Fibroblast of skin of left biceps (primary cell): ENCODE data around the gene ITGAL.
A peak's percentile ranks its signal among the peaks of the same experiment; 100 is the strongest.
"Not testable (repeated sequence)": the region's sequence is repeated elsewhere in the genome, so short reads cannot be mapped to it uniquely, and the experiment has no call there.

Source experiments
- DNase-seq, 2 experiments: peaks; one replicate each; pipeline ENCODE4 v3.0.0-alpha.2; 2013; ENCODE audit warnings: low read depth in 2 of 2

The ITGAL gene

DNA sequence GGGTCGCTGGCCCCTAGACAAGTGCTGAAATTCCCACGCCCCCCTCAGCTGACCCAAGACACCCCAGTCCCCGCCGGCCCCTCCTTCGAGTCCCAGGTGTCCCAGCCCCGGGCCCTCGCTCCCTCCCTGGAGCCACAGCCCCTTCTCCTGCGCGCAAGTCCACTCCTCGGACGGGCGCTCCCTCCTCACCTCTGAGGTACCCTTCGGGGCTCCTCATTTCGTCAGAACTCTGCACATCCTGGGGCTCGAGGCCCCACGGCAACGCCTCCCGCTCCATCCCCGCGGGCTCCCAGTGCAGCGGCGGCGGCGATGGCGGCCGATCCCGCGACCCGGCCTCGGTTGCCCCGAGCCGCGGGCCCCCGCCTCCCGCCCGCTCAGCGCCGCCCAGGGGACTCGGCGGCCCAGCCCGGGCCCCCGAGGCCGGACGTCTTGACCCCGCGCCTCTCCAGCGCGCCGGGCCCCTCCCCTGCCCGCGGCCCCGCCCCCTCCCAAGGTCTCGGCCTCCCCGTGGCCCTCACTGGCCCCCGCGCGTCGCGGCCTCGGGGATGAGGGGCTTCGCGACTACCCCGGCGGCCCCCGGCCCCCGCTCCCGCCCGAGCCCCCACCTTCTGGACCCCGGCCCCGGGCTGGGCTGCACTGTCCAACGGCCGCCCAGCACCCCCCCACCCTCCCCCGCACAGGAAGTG, 53.7 kb downstream of the ITGAL start, which contains the start of gene ZNF768:
ZNF768 (minus strand) TSS at position 430 of the 686 bp plus-strand sequence; CDS start at position 277, 153 bp downstream.
- no peak for DNase-seq

DNA sequence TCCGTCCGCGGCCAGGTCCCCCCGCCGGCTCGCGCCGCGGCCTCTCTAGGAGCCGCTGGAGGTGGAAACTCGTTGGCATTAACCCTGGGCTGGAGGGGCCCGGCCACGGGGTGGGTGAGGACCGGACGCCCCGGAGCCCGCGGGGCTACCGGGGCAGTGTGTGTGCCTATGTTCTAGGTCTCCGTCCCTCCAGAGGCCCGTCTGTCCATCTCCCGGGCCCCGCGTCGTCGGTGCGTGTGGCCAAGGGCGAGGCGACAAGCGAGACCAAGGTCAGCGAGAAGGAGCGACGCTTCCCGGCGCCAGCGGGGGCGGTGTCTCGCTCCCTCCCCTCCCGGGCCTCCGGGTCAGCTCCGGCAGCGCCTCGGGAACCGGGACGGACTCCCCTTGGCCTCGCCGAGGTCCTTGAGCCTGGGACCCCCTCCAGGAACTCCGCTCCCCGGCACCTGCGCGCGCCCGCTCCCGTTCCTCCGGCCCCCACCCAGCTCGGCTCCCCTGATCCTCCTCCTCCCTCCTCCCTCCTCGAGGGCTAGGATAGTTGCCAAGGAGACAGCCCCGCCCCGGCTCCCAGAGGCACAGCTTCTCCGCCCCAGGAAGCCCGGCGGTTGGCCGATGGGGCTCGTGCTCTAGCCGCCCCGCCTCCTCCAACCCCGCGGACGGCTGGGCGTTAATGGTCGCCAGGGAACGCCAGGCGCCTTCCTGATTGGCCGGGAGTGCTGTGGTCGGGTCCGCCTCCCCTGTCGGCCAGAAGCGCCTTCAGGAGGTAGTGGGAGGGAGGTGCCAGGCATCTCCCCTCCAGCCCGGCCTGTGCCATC, 54.5 kb downstream of the ITGAL start:
- peak; percentile 94 to 97 for DNase-seq

DNA sequence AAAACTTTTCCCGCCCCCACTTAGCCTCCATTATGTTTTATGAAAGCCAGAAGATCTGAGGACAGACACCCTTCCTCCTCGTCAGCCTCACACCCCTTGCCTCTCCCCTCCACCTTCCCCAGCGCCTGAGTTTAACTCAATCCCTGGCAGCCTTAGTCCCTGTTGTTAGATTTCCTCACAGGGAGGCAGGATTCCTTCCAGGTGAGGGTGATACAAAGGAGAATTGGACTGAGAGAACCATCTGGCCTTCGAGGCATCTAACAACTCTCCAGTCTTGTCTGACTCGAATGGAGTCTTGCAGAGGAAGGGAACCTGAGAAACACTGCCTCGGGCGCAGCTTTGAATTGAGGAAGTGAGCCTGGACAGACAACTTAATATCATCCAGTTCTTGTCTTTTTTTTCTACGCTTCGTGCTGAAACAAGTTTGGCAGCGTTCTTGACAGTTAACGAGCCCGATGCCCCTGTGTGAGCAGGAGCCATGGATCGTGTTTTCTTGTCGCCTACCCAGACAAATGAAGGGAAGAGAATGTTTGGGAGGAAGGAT, 55.2 kb downstream of the ITGAL start:
- DNase-seq = no peak

DNA sequence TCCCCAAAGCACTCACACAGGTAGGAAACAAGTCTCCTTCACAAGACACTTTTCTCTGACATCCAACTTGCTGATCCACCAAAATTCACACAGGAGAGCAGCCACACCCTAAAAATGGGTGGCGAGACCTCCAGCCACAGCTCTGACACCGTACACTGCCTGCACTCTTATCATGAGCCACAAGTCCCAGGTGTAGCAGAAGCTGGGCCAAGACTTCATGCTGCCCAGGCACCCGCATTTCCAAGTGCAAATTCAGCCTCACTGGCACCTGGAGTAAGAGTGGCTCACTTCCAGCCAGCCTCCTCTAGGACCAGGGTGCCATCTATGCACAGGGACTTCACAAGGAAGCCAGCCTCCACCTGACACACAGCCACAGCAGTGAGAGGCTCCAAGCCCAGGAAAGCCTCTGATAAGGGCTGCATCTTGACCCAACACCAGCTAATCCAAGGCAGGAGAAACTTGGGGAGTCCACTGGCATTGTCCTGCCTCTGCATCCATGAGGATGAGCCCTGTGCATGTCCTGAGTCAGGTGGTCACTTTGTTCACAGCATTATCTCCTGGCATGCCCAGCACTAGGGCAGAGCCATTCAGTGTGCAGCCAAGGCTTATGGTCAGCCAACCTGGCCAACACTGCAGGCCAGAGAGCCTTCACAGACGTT, 56.4 kb downstream of the ITGAL start:
- DNase-seq = no peak

DNA sequence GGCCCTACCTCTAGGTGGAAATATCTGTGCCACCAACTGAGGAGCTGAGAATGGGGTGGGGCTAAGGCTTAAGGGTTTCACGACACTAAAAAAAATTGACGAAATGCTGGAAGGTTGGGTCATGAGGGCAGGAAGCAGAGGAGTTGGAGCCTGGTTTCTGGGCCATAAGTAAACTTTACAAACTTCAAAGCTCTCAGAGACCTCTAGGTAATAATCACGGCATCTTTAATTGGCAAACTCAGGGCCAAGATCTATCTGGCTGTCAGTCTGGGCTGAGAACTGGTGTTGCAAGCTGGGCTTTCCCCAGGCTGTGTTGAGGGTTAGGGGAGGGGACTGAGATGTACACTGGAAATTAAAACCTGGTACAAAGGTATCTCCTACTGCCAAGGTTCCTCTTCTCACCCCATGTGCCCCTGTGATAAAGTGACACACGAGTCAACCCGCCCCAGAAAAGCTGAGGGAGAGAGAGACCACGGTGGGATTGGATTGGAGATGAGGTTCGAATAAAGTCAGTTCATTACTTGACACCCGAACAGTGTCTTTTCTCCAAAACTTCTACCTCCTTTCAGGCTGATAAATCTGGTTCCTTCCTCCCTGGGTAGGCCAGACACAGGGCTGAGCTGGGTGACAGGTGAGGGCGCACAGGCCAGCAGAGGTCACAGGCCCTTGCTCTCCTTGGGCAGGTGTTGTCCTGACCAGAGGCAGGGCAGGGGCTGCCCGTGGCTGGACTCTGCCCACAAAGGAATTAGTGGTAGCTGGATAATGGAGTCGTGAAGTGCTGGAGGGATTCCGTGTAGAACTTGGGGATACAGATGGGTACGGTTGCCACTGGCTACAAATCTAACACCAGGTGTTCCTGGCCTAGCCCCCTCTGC, 57.9 kb downstream of the ITGAL start:
- DNase-seq = no peak

DNA sequence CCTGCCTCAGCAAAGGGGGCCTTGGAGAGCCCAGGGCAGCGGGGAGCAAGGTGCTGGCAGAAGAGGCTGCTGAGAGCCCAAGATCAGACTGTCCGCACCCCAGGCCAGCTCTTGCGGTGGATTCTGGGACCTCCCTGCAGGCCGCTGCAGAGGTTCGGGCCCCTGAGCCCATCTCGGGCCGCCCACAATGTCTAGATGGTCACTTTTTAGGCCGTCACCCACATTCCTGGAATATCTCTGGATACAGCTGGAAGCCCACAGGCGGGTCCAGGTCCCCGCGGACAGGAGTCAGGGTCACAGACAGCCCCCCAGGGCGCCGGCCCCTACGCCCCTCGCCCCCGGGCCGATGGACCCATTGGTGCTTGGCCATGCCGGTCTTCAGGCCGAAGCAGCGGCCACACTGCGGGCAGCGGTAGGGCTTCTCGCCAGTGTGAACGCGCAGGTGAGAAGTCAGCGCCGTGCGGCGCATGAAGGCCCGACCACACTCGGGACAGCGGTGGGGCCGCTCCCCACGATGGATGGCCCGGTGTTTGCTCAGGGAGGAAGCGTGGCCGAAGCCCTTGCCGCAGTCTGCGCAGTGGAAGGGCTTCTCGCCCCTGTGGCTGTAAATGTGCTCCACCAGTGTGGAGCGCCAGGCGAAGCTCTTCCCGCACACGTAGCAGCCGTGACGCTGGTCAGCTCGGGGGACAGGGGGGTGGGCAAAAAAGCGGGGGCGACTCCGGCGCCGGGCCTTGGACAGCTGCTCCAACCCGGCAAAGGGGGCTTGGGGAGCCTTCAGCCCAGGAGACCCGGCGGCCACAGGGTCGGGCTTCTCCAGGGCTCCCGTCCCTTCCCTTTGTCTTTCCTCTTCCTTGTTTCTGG, 60.0 kb downstream of the ITGAL start:
- DNase-seq = no peak

DNA sequence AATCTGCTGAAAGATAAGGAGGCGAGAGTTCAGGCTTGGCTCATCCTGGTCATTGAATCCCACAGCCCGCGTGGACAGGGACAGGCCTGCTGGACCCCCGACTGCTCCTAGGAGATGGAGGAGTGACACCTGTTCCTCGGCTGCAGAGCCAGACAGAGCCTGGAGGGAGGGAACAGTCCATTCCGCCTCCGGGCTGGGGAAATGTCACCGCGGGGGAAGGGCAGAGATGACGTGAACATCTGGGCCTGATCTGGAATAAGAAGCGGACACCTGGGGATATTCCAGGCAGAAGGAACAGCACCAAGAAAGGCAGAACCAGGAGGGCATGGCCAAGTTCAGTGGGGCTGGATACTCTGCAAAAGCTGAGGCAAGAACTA, 60.6 kb downstream of the ITGAL start:
- DNase-seq = no peak

DNA sequence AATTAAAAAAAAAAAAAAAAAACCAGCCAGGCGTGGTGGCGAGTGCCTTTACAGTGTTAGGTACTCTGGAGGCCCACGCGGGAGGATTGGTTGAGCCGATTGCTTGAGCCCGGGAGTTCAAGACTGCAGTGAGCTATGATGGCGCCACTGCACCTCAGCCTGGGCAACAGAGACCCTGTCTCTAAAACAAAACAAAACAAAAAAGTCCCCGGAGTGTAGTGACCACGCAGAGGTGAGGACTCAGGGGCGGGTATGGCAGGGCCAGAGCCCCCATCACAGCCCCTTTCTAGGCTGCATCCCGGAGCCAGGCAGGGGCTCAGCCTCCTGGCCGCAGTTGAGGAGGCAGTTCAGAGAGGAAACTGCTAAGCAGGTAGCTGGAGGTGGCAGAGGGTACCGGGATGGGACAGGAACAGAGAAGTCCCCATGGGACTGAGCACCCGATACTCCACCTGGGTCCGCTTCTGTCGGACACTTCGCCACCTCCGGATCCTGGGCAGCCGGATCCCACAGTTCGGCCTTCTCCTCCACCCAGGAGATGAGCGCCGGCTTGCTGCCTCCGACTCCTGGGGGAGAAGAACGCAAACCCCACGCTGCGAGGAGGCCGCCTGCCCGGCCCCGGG, 61.3 kb downstream of the ITGAL start:
- DNase-seq = no peak

DNA sequence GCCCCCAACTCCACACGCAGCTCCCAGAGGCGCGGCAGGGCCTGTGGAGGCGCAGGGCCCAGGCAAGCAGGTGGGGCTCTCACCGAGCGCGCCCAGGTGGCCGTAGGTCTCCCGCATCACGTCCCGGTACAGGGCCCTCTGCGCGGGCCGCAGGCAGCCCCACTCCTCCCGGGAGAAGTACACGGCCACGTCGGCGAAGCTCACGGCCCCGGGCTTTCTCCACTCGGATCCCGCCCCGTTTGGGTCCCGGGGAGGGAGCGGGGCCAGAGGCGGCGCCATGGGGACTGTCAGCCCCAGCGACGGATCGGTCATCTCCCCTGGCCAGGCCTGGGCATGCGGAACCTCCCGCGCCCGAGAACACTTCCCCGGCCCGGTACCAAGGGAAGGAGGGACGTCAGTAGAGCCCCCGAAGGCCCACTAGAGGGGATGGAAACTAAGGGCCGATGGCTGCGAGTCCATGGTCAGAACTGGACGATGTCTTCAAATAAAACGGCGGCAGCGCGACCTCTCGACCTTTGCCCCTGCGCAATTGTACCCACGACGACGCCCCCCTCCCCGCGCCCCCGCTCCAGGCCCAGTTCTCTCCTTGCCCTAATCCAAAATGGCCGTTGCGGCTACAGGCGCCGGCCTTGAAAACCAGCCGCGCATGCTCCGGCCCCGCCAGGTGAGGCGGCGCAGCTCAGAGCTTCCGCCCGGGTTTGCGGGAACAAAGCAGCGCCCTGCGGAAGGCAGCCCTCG, 62.0 kb downstream of the ITGAL start, which contains the start of gene ZNF747:
ZNF747 (minus strand) TSS at position 491 of the 738 bp plus-strand sequence; CDS start at position 312, 179 bp downstream.
- peak; percentile 47 to 50 for DNase-seq

DNA sequence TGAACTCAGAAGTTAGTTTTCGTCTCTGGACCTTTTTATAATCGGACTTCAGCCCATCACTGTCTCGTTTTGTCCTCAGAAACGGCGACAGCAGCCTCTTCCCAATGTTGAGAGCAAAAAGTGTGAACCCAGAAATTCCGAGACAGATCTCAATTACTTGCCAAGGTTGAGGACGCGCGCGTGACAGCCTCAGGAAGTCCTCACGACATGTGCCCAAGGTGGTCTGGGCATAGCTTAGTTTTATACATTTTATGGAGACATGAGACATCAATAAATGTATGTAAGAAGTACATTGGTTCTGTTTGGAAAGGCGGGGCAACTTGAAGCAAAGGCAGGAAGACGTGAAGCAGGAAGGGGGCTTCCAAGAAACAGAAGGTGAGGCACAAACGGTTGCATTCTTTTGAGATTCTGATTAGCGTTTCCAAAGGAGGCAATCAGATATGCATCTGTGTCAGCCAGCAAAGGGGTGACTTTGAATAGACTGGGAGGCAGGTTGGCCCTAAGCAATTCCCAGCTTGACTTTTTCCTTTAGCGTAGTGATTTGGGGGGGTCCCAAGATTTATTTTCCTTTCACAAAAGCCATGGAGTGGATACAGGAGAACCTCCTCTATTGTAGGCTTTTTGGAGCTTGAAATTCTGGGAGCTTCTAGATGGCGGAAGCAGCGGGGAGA, 62.7 kb downstream of the ITGAL start:
- DNase-seq = no peak

DNA sequence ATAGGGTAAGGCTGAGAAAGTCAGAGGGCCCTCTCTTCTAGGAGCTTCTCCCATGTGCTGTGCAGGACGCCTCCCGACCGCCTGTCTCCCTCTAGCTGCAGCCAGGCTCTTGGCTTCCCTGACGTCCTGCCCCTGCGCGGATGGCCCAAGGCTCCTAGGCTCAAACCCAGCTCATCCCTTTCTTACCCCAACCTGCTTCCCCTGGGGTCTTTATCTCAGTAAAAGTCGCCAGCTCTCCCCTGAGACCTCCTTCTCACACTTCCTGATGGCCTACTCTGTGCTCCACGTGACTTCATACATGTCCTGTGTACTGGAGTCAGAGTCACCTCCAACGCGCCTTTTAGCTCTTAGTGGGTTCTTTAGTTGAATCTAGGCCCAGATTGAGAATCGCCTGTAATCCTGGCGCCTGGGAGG, 63.2 kb downstream of the ITGAL start:
- peak in 1 of 2 experiments; percentile 31 for DNase-seq

DNA sequence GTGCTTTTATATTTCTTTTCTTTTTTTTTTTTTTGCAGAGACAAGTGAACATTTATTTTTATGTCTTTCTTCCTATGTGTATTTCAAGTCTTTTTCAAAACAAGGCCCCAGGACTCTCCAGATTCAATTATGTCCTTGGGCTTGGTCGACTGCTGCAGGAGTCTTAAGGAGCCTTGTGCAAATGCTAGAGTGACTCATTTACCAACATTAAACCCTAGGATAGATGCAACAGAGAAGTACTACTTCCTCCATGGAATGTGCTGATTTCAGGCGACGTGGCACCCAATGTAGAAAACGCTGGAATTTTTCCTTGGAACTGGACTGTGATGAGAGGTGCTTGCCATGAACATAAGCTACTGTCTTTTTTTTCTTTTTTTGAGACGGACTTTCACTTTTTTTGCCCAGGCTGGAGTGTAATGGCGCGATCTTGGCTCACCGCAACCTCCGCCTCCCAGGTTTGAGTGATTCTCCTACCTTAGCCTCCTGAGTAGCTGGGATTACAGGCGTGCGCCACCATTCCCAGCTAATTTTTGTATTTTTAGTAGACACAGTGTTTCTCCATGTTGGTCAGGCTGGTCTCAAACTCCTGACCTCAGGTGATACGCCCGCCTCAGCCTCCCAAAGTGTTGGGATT, 64.0 kb downstream of the ITGAL start:
- DNase-seq = not testable (repeated sequence)

DNA sequence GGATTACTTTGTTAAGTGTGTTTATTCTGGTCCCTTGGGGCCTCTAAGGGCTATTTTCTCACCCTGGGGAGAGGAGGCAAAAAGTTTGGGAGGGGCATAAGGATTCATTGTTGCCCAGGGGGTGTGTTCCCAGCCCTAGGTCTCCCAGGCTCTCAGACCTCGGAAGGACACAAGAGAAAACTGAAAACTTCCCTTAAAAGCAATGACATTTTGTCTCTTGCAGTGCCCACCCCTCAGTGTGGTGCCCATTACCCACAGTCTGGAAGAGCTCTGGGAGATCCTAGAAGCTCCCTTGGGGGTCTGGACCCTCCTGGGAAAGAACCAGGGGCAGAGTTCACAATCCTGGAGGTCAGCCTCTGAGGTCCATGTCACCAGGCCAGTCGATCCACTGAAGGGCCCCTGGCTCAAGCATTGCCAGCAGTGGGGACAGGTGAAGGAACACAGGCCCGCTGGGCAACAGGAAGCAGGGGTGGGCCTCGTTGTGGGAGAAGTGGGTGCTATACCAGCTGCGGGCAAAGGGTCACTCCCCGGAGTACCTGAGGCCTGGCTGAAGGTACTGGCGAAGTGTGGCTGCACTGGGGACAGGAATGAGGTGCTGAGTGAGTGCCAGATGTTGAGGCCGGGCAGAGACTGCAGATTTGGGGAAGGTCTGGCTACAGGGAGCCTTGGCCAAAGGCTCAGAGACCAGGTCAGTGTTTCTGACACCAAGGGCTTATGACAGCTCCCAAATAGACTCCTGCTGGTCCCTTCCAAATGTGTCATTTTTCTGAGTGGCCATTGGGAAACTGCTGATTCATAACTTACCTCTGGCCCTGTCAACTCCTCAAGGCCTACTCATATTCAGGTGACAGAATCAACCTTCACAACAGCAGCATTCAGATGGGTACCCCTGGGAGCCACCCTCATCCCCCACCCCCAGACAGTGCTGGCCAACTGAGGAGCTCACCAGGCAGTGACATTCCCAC, 66.7 kb downstream of the ITGAL start:
- no peak for DNase-seq

DNA sequence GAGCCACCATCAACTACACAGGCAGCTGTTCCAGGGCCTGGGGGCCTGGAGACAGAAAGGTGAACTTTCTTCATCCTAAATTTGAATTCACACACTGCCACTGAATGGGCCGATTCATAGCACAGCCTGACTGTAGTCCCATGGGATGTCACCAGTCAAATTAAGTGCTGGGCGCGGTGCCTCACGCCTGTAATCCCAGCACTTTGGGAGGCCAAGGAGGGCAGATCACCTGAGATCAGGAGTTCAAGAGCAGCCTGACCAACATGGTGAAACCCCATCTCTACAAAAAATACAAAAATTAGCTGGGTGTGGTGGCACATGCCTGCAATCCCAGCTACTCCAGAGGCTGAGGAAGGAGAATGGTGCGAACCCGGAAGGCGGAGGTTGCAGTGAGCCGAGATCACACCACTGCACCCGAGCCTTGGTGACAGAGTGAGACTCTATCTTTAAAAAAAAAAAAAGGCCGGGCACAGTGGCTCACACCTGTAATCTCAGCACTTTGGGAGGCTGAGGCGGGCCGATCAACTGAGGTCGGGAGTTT, 67.5 kb downstream of the ITGAL start:
- not testable (repeated sequence) for DNase-seq

DNA sequence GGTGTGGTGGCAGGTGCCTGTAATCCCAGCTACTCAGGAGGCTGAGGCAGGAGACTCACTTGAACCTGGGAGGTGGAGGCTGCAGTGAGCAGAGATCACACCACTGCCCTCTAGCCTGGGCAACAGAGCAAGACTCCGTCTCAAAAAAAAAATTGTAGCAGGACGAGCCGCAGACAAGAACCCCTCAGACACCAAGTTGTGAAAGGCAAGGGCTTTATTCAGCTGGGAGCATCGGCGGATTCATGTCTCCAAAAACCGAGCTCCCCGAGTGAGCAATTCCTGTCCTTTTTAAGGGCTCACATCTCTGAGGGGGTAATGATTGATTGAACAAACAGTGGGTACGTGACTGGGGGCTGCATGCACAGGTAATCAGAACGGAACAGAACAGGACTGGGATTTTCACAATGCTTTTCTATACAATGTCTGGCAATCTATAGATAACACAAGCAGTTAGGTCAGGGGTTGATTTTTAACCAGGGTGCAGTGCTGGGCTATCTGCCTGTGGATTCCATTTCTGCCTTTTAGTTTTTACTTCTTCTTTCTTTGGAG, 68.4 kb downstream of the ITGAL start:
- DNase-seq = not testable (repeated sequence)
